ENCODE measurements around the gene MDH2. TPM values are rescaled to one million over a fixed set of nuclear protein-coding genes. Genes with fewer than 3 reads are reported as not detected.

Gene MDH2
- total and polyA plus RNA-seq, 5 donors from 2014 or later: 70.6 to 237 (median 162) TPM

DNA sequence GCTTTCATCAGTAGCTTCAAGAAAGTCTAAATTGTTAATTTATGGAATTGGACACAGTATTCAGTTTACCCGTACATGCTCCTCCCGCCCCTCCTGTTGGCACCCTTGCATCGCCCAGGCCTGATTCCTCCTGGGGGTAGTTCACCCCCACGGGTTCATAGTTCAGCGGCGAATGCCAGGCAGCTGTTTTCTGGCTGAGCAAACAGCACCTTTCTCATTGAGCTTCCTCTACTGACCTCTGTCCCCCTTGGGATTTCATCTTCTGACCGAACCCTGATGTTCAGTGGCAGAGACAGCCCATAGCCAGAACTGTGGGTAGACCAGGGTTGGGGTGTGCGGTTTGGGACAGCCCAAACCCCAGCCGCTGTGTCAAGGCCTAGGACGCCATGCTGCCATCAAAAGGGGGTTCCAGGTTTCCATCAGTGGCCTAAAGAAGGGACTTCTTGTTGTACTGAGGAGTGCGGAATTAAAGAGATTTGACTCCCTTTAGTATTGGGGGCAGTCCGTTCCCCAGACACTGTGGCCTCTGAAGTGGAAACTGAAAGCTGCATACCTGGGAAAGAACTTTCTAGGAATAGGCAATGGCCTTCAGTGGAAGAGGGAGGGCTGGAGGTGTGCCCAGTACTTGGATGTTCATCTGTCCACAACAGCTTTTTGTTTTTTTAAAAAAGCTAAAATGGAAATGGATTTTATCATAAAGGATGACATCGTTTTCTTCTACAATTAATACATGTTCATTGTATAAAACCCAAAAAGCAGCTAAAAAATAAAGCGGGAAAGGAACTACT lies 19.0 kb downstream of the MDH2 start:
- Histone ChIP-seq H3K27ac (ENCODE audit: insufficient read depth, low read length, poor library complexity, severe bottlenecking) (no peak overlapping the region), H3K36me3 (ENCODE audit: control insufficient read depth, insufficient read depth, low read length) (peaks cover 46% of the 10 kb centered on the region), H3K4me1 (ENCODE audit: control insufficient read depth, insufficient read depth, low read length, poor library complexity, severe bottlenecking) (no peaks in the 10 kb centered on the region), H3K27me3 (ENCODE audit: control insufficient read depth, insufficient read depth, low read length) (no peaks in the 10 kb centered on the region), H3K9me3 (ENCODE audit: control insufficient read depth in 2 of 2, low read length in 2 of 2) (no peaks in the 10 kb centered on the region), H3K4me3 (ENCODE audit: low read depth, low read length) (no peak overlapping the region)
- Mint-ChIP-seq H3K4me3 (no peak overlapping the region), H3K4me1 (no peaks in the 10 kb centered on the region), H3K27me3 (no peaks in the 10 kb centered on the region), H3K27ac (no peak overlapping the region), H3K9me3 (no peaks in the 10 kb centered on the region), H3K36me3 (peaks cover 35% of the 10 kb centered on the region)
- ATAC-seq (ENCODE audit: low read depth in 2 of 2) (no peak), DNase-seq (no peak)

DNA sequence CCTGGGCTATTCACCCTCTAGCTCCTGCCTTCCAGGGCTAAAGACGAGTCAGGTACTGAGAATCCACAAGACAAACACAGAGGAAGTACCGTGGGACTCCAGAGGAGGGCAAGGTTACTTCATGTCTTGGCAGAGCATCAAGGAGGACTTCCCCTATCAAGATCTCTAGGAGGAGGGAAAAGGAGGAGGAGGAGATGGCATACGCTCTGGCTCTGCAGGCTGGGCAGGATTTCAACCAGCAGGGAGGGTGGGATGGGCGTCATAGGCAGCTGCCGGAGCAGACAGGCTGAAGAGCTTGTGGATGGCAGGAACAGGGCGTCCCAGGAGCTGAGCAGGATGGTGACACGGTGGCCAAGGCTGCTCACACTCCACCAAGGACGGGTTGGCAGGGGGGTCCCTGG lies 21.3 kb downstream of the MDH2 start:
- no peak overlapping the region for H3K27ac Mint-ChIP-seq
- Histone ChIP-seq H3K9me3 (ENCODE audit: control insufficient read depth in 2 of 2, low read length in 2 of 2) (no peaks in the 10 kb centered on the region), H3K4me3 (ENCODE audit: low read depth, low read length) (no peak overlapping the region), H3K27ac (ENCODE audit: insufficient read depth, low read length, poor library complexity, severe bottlenecking) (no peak overlapping the region), H3K36me3 (ENCODE audit: control insufficient read depth, insufficient read depth, low read length) (peaks cover 25% of the 10 kb centered on the region), H3K27me3 (ENCODE audit: control insufficient read depth, insufficient read depth, low read length) (no peaks in the 10 kb centered on the region), H3K4me1 (ENCODE audit: control insufficient read depth, insufficient read depth, low read length, poor library complexity, severe bottlenecking) (no peaks in the 10 kb centered on the region)
- no peak for ATAC-seq (ENCODE audit: low read depth in 2 of 2)
- H3K9me3 Mint-ChIP-seq: peaks cover 0 to 2% (median 0%) of the 10 kb centered on the region in 7 donors
- H3K4me3 Mint-ChIP-seq: no peak overlapping the region
- no peak for DNase-seq
- H3K36me3 Mint-ChIP-seq: peaks cover 24% of the 10 kb centered on the region
- no peaks in the 10 kb centered on the region for H3K4me1 Mint-ChIP-seq
- H3K27me3 Mint-ChIP-seq: no peaks in the 10 kb centered on the region

DNA sequence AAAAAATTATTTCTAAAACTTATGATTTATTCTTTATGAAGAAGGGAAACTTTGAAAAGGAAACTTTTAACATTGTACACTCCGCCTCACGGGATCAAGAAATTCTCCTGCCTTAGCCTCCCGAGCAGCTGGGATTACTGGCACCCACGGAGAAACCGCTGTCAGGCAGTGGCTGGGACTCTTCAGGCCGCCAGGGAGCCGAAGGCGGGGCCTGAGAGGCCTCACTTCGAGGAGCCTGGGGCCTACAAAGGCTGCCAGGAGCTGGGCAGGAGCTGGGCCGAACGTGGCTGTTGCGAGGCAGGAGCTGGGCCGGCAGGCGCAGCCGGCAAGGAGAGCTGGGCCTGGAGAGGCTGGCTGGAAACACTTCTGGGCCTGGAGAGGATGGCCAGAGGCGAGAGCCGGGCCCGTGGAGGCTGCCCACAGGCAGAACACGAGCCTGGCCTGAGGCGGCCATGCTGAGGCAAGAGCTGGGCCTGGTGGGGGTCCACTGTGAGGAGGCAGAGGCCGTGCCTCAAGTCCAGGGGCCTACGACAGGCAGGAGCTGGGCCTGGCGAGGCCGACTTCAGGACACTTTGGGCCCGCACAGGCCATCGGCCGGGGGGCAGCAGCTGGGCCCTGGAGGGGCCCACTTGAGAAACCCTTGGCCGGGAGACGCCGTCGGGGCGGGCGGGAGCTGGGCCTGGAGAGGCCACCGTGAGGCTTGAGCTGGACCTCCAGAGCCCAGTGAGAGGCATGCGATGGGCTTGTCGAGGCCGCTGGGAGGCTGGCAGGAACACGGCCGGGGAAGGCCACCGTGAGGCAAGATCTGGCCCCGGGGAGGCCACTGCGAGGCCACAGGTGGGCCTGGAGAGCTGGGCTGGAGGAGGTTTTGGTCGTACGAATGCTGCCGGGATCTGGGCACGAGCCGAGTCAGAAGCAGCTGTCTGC lies 23.7 kb downstream of the MDH2 start:
- peaks cover 0 to 5% (median 0%) of the 10 kb centered on the region in 7 donors for H3K9me3 Mint-ChIP-seq
- H3K9me3 ChIP-seq (ENCODE audit: control insufficient read depth in 2 of 2, low read length in 2 of 2): no peaks in the 10 kb centered on the region

DNA sequence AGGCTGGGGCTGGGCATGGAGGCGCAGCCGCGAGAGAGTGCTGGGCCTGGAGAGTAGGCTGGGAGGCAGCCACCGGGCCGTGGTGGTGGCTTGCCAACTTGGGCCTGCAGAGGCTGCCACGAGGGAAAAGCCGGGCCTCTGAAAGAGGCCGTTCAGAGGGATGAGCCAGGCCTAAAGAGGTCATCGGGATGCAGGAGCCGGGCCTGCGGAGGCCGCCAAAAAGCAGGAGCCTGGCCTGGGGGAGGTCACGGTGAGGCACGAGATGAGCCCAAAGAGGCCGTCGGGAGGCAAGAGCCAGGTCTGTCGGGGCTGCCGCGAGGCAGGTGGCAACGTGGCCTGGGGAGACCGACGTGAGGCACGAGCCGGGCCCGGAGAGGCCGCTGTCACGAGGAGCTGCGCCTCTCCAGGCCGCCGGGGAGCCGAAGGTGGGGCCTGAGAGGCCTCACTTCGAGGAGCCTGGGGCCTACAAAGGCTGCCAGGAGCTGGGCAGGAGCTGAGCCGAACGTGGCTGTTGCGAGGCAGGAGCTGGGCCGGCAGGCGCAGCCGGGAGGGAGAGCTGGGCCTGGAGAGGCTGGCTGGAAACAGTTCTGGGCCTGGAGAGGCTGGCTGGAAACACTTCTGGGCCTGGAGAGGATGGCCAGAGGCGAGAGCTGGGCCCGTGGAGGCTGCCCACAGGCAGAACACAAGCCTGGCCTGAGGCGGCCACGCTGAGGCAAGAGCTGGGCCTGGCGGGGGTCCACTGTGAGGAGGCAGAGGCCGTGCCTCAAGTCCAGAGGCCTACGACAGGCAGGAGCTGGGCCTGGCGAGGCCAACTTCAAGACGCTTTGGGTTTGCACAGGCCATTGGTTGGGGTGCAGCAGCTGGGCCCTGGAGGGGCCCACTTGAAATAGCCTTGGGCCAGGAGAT lies 24.6 kb downstream of the MDH2 start:
- H3K4me3 Mint-ChIP-seq: no peak overlapping the region
- H3K36me3 ChIP-seq (ENCODE audit: control insufficient read depth, insufficient read depth, low read length): no peaks in the 10 kb centered on the region
- H3K4me3 ChIP-seq (ENCODE audit: low read depth, low read length): no peak overlapping the region
- peaks cover 0 to 5% (median 0%) of the 10 kb centered on the region in 7 donors for H3K9me3 Mint-ChIP-seq
- no peak overlapping the region for H3K27ac ChIP-seq (ENCODE audit: insufficient read depth, low read length, poor library complexity, severe bottlenecking)
- H3K9me3 ChIP-seq (ENCODE audit: control insufficient read depth in 2 of 2, low read length in 2 of 2): no peaks in the 10 kb centered on the region
- no peaks in the 10 kb centered on the region for H3K27me3 ChIP-seq (ENCODE audit: control insufficient read depth, insufficient read depth, low read length)
- DNase-seq (no peak), ATAC-seq (ENCODE audit: low read depth in 2 of 2) (no peak)
- no peaks in the 10 kb centered on the region for H3K36me3 Mint-ChIP-seq
- no peak overlapping the region for H3K27ac Mint-ChIP-seq
- peaks cover 5% of the 10 kb centered on the region for H3K27me3 Mint-ChIP-seq
- peaks cover 0 to 6% (median 4%) of the 10 kb centered on the region in 4 donors for H3K4me1 Mint-ChIP-seq
- H3K4me1 ChIP-seq (ENCODE audit: control insufficient read depth, insufficient read depth, low read length, poor library complexity, severe bottlenecking): no peaks in the 10 kb centered on the region

More for the DNA sequence above, 23.7 kb downstream of the MDH2 start:
- Histone ChIP-seq H3K4me3 (ENCODE audit: low read depth, low read length) (no peak overlapping the region), H3K36me3 (ENCODE audit: control insufficient read depth, insufficient read depth, low read length) (peaks cover 2% of the 10 kb centered on the region), H3K27me3 (ENCODE audit: control insufficient read depth, insufficient read depth, low read length) (no peaks in the 10 kb centered on the region), H3K27ac (ENCODE audit: insufficient read depth, low read length, poor library complexity, severe bottlenecking) (no peak overlapping the region), H3K4me1 (ENCODE audit: control insufficient read depth, insufficient read depth, low read length, poor library complexity, severe bottlenecking) (no peaks in the 10 kb centered on the region)
- no peak overlapping the region for H3K27ac Mint-ChIP-seq
- peaks cover 5% of the 10 kb centered on the region for H3K27me3 Mint-ChIP-seq
- no peak overlapping the region for H3K4me3 Mint-ChIP-seq
- ATAC-seq (ENCODE audit: low read depth in 2 of 2) (no peak), DNase-seq (no peak)
- H3K4me1 Mint-ChIP-seq: no peaks in the 10 kb centered on the region
- H3K36me3 Mint-ChIP-seq: peaks cover 4% of the 10 kb centered on the region

DNA sequence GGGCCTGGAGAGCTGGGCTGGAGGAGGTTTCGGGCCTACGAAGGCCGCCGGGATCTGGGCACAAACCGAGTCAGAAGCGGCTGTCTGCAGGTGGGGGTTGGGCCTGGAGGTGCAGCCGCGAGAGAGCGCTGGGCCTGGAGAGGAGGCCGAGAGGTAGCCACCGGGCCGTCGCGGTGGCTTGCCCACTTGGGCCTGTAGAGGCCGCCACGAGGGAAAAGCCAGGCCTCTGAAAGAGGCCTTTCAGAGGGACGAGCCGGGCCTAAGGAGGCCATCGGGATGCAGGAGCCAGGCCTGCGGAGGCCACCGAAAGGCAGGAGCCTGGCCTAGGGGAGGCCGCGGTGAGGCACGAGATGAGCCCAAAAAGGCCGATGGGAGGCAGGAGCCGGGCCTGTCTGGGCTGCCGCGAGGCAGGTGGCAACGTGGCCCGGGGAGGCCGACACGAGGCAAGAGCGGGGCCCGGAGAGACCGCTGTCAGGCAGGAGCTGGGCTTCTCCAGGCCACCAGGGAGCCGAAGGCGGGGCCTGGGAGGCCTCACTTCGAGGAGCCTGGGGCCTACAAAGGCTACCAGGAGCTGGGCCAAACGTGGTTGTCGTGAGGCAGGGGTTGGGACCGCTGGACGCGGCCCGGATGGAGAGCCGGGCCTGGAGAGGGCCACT lies 25.6 kb downstream of the MDH2 start:
- peaks cover 0 to 5% (median 0%) of the 10 kb centered on the region in 7 donors for H3K9me3 Mint-ChIP-seq
- H3K9me3 ChIP-seq (ENCODE audit: control insufficient read depth in 2 of 2, low read length in 2 of 2): no peaks in the 10 kb centered on the region
- H3K27me3 ChIP-seq (ENCODE audit: control insufficient read depth, insufficient read depth, low read length): no peaks in the 10 kb centered on the region
- H3K4me3 ChIP-seq (ENCODE audit: low read depth, low read length): no peak overlapping the region
- no peaks in the 10 kb centered on the region for H3K36me3 Mint-ChIP-seq
- H3K27ac Mint-ChIP-seq: no peak overlapping the region
- DNase-seq (no peak), ATAC-seq (ENCODE audit: low read depth in 2 of 2) (no peak)
- no peak overlapping the region for H3K4me3 Mint-ChIP-seq
- no peak overlapping the region for H3K27ac ChIP-seq (ENCODE audit: insufficient read depth, low read length, poor library complexity, severe bottlenecking)
- H3K4me1 ChIP-seq (ENCODE audit: control insufficient read depth, insufficient read depth, low read length, poor library complexity, severe bottlenecking): no peaks in the 10 kb centered on the region
- H3K27me3 Mint-ChIP-seq: peaks cover 5% of the 10 kb centered on the region
- peaks cover 0 to 6% (median 5%) of the 10 kb centered on the region in 4 donors for H3K4me1 Mint-ChIP-seq
- H3K36me3 ChIP-seq (ENCODE audit: control insufficient read depth, insufficient read depth, low read length): no peaks in the 10 kb centered on the region

DNA sequence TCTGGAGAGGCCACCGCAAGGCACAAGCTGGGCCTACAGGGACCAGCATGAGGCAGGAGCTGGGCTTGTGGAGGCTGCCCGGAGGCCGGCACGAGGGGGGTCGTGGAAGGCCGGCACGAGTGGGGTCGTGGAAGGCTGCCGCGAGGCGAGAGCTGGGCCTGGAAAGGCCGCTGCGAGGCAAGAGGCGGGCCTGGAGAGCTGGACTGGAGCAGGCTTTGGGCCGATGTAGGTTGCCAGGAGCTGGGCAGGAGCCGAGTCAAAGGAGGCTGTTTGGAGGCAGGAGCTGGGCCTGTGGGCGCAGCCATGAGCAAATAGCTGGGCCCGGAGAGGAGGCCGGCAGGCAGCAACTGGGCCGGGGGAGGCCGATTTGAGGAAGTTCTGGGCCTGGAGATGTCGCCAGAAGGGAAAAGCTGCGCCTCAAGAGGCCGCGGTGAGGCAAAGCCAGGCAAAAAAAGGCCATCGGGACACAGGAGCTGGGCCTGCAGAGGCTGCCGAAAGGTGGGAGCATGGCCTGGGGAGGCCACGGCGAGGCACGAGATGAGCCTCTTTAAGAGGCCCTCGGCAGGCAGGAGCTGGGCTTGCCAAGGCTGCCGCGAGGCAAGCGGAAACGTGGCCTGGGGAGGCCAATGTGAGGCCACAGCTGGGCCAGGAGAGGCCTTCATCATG lies 26.5 kb downstream of the MDH2 start:
- H3K27me3 Mint-ChIP-seq: peaks cover 5% of the 10 kb centered on the region
- no peak overlapping the region for H3K27ac Mint-ChIP-seq
- no peaks in the 10 kb centered on the region for H3K36me3 ChIP-seq (ENCODE audit: control insufficient read depth, insufficient read depth, low read length)
- DNase-seq (no peak), ATAC-seq (ENCODE audit: low read depth in 2 of 2) (no peak)
- H3K4me3 ChIP-seq (ENCODE audit: low read depth, low read length): no peak overlapping the region
- no peaks in the 10 kb centered on the region for H3K4me1 ChIP-seq (ENCODE audit: control insufficient read depth, insufficient read depth, low read length, poor library complexity, severe bottlenecking)
- no peak overlapping the region for H3K27ac ChIP-seq (ENCODE audit: insufficient read depth, low read length, poor library complexity, severe bottlenecking)
- H3K4me3 Mint-ChIP-seq: no peak overlapping the region
- peaks cover 0 to 5% (median 0%) of the 10 kb centered on the region in 7 donors for H3K9me3 Mint-ChIP-seq
- H3K27me3 ChIP-seq (ENCODE audit: control insufficient read depth, insufficient read depth, low read length): no peaks in the 10 kb centered on the region
- H3K4me1 Mint-ChIP-seq: peaks cover 0 to 6% (median 5%) of the 10 kb centered on the region in 4 donors
- no peaks in the 10 kb centered on the region for H3K36me3 Mint-ChIP-seq
- no peaks in the 10 kb centered on the region for H3K9me3 ChIP-seq (ENCODE audit: control insufficient read depth in 2 of 2, low read length in 2 of 2)
